ENCODE data around the gene EMP2. TPM values are rescaled to one million over a fixed set of nuclear protein-coding genes. Genes with fewer than 3 reads are reported as not detected.

The EMP2 gene
- total RNA-seq, 1 donor from 2014 or later, result 8.6 TPM

DNA sequence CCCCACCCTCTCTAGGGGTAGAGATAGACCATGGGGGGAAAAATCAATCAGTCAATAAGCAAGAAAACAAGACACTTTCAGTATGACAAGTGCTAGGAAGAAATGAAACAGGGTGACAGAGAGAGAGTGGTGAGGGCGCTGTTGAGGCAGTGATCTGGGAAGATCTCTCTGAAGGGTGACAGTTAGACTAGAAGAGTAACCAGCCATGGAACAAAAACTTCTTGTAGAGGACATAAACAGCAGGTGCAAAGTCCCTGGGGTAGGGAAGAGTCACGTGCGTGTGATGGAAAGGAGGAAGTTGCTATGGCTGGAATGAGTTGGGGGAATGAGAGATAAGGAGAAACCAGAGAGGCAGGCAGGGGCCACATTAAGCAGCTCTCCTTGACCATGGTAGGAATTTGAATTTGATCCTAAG is 16.8 kb upstream of the EMP2 start:
- TF ChIP-seq, protein P1, sequence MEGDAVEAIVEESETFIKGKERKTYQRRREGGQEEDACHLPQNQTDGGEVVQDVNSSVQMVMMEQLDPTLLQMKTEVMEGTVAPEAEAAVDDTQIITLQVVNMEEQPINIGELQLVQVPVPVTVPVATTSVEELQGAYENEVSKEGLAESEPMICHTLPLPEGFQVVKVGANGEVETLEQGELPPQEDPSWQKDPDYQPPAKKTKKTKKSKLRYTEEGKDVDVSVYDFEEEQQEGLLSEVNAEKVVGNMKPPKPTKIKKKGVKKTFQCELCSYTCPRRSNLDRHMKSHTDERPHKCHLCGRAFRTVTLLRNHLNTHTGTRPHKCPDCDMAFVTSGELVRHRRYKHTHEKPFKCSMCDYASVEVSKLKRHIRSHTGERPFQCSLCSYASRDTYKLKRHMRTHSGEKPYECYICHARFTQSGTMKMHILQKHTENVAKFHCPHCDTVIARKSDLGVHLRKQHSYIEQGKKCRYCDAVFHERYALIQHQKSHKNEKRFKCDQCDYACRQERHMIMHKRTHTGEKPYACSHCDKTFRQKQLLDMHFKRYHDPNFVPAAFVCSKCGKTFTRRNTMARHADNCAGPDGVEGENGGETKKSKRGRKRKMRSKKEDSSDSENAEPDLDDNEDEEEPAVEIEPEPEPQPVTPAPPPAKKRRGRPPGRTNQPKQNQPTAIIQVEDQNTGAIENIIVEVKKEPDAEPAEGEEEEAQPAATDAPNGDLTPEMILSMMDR (IDR thresholded peaks at IDR 0.05; ENCODE audit: unreplicated experiment), result no peak
- no peaks in the 10 kb centered on the region for H3K9me3 Mint-ChIP-seq (ENCODE audit: unreplicated experiment)
- H3K36me3 Mint-ChIP-seq (ENCODE audit: low read depth, unreplicated experiment), result no peaks in the 10 kb centered on the region
- no peaks in the 10 kb centered on the region for H3K4me1 Mint-ChIP-seq (ENCODE audit: unreplicated experiment)
- H3K27me3 Mint-ChIP-seq (ENCODE audit: unreplicated experiment), result peaks cover 4% of the 10 kb centered on the region
- no peak overlapping the region for H3K4me3 Mint-ChIP-seq (ENCODE audit: unreplicated experiment)
- H3K27ac Mint-ChIP-seq (ENCODE audit: unreplicated experiment), result no peak overlapping the region
- DNase-seq (ENCODE audit: low spot score), result no peak

DNA sequence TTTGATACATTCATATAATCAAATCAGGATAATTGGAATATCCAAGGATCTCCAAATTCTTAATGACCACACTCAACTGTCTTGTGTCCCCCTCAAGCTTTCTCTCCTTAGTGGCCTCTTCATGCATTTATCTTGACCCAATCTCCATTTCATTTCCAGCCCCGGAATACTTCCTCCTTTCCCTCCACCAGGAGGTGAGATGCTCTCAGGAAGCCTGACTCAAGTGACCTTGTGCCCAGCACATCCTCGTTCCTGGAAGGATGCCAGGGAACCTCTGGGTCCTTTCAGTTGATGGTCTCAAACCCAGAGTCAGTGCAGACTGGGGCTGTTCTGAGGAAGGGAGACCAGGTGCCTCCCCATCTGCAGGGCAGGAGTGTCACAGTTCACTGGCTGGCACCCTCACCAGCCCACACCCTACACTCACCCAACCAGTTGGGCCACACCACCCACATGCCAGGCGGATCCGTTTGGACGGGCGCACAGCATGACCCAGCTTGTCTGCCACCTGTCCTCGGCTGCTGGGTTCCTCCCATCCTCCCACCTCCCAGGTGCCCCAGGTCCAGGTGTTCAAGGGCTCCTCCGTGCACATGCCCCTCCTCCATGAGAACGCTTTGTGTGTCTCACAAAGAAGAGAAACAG is 14.0 kb upstream of the EMP2 start:
- Mint-ChIP-seq H3K27ac (ENCODE audit: unreplicated experiment) (no peak overlapping the region), H3K9me3 (ENCODE audit: unreplicated experiment) (no peaks in the 10 kb centered on the region), H3K4me3 (ENCODE audit: unreplicated experiment) (no peak overlapping the region), H3K36me3 (ENCODE audit: low read depth, unreplicated experiment) (no peaks in the 10 kb centered on the region), H3K4me1 (ENCODE audit: unreplicated experiment) (no peaks in the 10 kb centered on the region), H3K27me3 (ENCODE audit: unreplicated experiment) (peaks cover 4% of the 10 kb centered on the region)
- DNase-seq (ENCODE audit: low spot score), result no peak
- TF ChIP-seq, protein P1 (IDR thresholded peaks at IDR 0.05; ENCODE audit: unreplicated experiment), result no peak

DNA sequence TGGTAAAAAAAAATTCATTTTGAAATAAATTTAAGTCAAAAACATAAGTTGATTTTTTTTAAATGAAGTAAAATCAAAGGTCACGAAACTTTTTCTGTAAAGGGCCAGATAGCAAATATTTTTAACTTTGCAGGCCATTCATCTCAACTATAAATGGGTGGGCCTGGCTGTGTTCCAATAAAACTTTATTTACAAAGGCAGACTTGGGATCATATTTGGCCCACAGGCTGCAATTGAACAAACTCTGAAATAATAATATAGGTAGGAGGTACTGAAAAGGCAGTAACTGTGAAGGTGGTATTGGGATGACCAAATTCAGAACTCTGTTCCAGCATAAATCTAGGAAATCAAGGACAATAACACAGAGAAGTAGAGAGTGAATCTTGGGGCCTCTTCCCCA is 12.2 kb upstream of the EMP2 start:
- Mint-ChIP-seq H3K36me3 (ENCODE audit: low read depth, unreplicated experiment) (no peaks in the 10 kb centered on the region), H3K4me3 (ENCODE audit: unreplicated experiment) (no peak overlapping the region), H3K4me1 (ENCODE audit: unreplicated experiment) (peaks cover 4% of the 10 kb centered on the region), H3K27ac (ENCODE audit: unreplicated experiment) (no peak overlapping the region), H3K9me3 (ENCODE audit: unreplicated experiment) (no peaks in the 10 kb centered on the region), H3K27me3 (ENCODE audit: unreplicated experiment) (peaks cover 4% of the 10 kb centered on the region)
- TF ChIP-seq, protein P1 (IDR thresholded peaks at IDR 0.05; ENCODE audit: unreplicated experiment), result no peak
- no peak for DNase-seq (ENCODE audit: low spot score)

DNA sequence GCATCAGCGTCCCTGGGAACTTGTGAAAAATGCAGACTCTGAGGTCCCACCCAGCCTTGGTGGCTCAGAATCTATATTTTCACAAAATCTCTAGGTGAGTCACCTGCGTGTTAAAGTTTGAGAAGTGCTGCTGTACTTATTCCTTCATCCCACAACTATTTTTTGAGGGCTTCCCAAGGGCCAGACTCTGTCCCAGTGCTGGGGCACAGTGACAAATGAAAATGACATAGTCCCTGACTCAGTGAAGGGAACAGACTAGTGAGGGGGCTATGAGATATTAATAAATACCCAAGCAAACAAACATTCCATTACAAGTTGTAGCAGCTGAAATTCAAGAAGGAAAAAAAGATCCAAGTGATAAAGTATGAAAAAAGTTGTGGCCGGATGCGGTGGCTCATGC is 9.9 kb upstream of the EMP2 start:
- TF ChIP-seq, protein P1 (IDR thresholded peaks at IDR 0.05; ENCODE audit: unreplicated experiment), result no peak
- H3K27ac Mint-ChIP-seq (ENCODE audit: unreplicated experiment), result no peak overlapping the region

DNA sequence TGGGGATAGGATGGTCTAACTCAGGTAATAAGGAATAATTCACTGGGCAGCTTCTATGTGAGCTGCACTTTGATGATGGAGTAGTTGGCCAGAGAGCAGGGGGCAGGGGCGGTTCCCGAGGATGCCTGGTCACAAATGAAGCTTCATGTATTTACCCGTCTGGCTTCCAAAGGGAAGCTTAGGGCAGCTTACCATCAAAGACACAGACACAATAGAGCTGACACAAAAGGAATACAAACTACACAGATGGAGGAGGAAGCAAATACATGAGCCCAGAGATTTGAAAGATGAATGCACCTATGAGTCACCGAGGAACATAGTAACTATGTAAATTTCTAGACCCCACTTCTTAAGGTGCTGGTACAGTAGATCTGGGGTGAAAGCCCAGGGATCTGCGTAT is 8.7 kb upstream of the EMP2 start:
- Mint-ChIP-seq H3K9me3 (ENCODE audit: unreplicated experiment) (no peaks in the 10 kb centered on the region), H3K27ac (ENCODE audit: unreplicated experiment) (no peak overlapping the region), H3K4me1 (ENCODE audit: unreplicated experiment) (peaks cover 4% of the 10 kb centered on the region), H3K4me3 (ENCODE audit: unreplicated experiment) (no peak overlapping the region), H3K36me3 (ENCODE audit: low read depth, unreplicated experiment) (no peaks in the 10 kb centered on the region), H3K27me3 (ENCODE audit: unreplicated experiment) (no peaks in the 10 kb centered on the region)
- DNase-seq (ENCODE audit: low spot score), result no peak
- TF ChIP-seq, protein P1 (IDR thresholded peaks at IDR 0.05; ENCODE audit: unreplicated experiment), result no peak

More for the DNA sequence above, 9.9 kb upstream of the EMP2 start:
- no peaks in the 10 kb centered on the region for H3K9me3 Mint-ChIP-seq (ENCODE audit: unreplicated experiment)
- peaks cover 4% of the 10 kb centered on the region for H3K4me1 Mint-ChIP-seq (ENCODE audit: unreplicated experiment)
- no peaks in the 10 kb centered on the region for H3K27me3 Mint-ChIP-seq (ENCODE audit: unreplicated experiment)
- H3K36me3 Mint-ChIP-seq (ENCODE audit: low read depth, unreplicated experiment), result no peaks in the 10 kb centered on the region
- no peak overlapping the region for H3K4me3 Mint-ChIP-seq (ENCODE audit: unreplicated experiment)
- DNase-seq (ENCODE audit: low spot score), result no peak

Measured in endothelial cell (in vitro differentiated cells).